NCI-H187 (cell line): ENCODE results near the gene EXOSC9.
"Not testable (repeated sequence)": the region's sequence is repeated elsewhere in the genome, so short reads cannot be mapped to it uniquely, and the experiment has no call there.

Source experiments
- DNase-seq, 2 experiments: peaks; one replicate each; lab custom pipeline; 2025; lab: John Stamatoyannopoulos, UW

Gene EXOSC9

DNA sequence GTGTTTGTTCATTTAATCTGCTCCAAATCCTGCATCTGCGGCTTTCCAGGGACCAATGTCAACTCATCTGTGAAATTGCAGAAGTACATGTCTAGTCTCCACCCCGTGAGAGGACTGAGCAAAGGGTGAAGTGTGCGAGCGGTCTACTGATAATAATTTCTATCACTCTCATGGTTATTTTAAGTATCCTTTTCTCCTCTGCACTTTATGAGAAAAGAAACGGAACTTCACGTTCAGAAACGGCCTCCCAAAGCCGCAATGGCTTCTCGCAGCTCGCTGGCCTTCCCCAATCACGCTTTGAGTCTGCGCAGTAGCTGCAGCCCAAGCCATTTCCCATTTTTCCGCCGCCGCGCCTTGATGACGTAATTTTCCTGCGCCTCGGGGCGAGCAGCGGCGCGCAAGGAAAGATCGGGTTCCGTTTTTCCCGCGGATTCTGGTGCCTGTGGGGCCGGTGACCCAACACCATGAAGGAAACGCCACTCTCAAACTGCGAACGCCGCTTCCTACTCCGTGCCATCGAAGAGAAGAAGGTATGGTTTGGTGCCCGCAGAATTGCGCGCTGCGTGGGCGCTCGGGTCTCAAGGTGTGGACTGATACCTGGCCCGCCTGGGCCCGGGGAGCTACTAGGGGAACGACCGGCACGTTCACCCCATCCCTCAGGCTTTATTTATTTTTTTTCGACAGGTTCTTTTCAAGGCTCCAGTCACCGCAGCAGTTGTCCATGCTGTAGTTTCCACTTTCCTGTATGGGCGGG is at the start of gene EXOSC9:
EXOSC9 (plus strand) TSS at position 363 of the 754 bp plus-strand sequence; CDS start at position 465, 102 bp downstream.
- DNase-seq = peak; percentile 81

GRCh38 chr4:121752142-121752541 is 49.0 kb upstream of the EXOSC9 start:
- not testable (repeated sequence) for DNase-seq

GRCh38 chr4:121758925-121759568 is 42.1 kb upstream of the EXOSC9 start:
- no peak for DNase-seq

GRCh38 chr4:121760205-121760604 is 40.9 kb upstream of the EXOSC9 start:
- no peak for DNase-seq

GRCh38 chr4:121764303-121764701 is 36.8 kb upstream of the EXOSC9 start:
- no peak for DNase-seq

- no peak for DNase-seq
Measured at GRCh38 chr4:121764702-121765367, 36.3 kb upstream of the EXOSC9 start, which contains the start of gene SMIM43. TSS of gene SMIM43 (minus strand) at chr4:121765164. CDS start at chr4:121765105, 59 bp downstream.

- no peak for DNase-seq
Measured at GRCh38 chr4:121765368-121765705, 35.8 kb upstream of the EXOSC9 start.

GRCh38 chr4:121765971-121766538 is 35.1 kb upstream of the EXOSC9 start:
- DNase-seq = no peak

GRCh38 chr4:121767166-121767565 is 34.0 kb upstream of the EXOSC9 start:
- DNase-seq = no peak

- no peak for DNase-seq
Measured at GRCh38 chr4:121769341-121769740, 31.8 kb upstream of the EXOSC9 start.

DNA sequence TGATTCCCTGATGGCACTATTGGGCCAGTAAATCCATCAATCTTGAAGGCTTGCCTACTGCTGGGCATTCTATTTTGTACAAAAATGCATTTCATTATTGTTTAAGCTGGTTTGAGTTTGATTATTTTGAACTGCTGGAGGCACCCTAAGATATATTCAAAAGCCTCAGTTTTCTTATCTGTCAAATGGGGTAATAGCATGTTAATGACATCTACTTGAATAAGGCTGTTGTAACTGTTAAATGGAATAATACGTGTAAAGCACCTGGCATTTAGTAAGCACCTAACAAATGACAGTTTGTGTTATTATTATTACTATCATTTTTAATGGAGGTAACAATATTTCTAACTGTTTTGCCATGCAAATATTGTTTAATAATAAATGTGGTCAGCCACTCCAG is 29.3 kb upstream of the EXOSC9 start:
- DNase-seq = no peak

DNA sequence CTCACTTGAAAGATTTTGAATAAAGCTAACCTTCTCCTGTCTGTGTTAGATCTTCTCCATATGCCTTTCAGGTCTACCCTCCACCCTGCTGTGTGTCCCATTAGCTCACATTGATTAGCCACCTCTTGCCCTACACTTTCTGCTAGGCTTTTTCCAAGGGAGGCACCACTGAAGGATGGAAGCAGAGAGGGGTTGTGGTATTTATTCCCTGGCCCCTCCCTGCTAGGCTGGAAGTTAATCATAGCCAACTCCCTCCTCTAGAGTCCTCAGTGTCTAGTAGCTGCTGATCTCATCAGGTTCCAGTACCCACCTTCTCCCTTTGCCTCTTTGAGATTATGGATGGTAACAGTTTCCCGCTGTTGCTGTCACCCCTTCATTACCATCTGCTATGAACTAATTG is 27.2 kb upstream of the EXOSC9 start:
- DNase-seq = no peak

GRCh38 chr4:121776610-121777401 is 24.3 kb upstream of the EXOSC9 start:
- no peak for DNase-seq

- no peak for DNase-seq
Measured at GRCh38 chr4:121777625-121778024, 23.5 kb upstream of the EXOSC9 start.

- no peak for DNase-seq
Measured at GRCh38 chr4:121778991-121779628, 22.0 kb upstream of the EXOSC9 start.

GRCh38 chr4:121783210-121783609 is 17.9 kb upstream of the EXOSC9 start:
- no peak for DNase-seq

DNA sequence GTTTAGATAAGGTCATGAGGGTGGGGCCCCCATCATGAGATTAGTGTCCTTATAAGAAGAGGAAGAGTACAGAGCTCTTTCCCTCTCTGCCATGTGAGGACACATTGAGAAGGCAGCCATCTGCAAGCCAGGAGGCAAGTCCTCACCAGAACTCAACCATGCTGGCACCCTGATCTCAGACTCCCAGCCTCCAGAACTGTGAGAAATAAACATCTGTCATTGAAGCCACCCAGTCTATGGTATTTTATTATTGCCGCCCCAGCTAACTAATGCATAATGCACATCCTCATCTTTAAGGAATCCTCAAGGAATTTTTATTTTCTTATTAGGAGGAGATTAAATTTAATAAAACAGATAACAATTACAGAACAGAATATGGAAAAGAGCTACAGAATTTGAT is 16.7 kb upstream of the EXOSC9 start:
- no peak for DNase-seq

DNA sequence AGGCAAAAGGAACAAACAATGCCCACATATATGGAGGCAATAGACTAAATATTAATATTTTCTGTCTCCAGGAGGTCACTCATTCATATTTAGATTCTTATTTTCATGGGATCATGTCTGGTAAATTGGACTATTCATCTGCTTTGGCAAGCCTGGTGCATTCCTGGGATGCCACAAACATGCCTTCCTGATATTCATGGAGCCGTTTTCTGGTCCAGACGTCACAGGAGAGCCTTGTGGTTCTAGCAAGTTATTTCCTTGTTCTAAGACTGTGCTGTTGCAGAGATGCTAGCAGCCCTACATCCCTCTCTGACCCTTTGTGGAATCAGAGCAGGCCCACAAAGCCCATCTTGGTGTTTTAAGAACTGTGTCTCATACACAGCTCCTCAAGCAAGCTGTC is 16.1 kb upstream of the EXOSC9 start:
- no peak for DNase-seq

- DNase-seq = no peak
Measured at GRCh38 chr4:121785479-121785878, 15.6 kb upstream of the EXOSC9 start.

GRCh38 chr4:121786221-121786620 is 14.9 kb upstream of the EXOSC9 start:
- no peak for DNase-seq

DNA sequence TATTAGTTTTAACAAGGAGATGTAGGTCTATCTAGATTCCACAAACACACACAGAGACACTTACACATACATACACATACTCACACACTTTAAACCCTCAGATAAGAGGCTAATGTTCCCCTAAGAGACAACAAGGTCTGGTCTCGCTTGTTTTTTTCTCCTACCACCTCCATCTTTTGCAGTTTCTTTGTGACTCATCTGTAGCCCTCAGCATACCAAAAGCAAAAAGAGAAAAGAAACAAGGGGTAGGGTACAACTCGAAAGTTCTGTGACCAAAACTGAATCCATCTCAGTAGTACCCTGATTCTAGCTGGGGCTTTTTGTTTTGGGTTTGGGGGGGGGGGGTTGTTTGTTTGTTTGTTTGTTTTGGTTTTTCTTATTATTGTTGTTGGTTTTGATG is 12.2 kb upstream of the EXOSC9 start:
- no peak for DNase-seq
